Mucosa of descending colon (tissue), 3 donors: Measurements from ENCODE around the gene IYD. TPM values are rescaled to one million over a fixed set of nuclear protein-coding genes. Genes with fewer than 3 reads are reported as not detected.

Experiments
- ATAC-seq: fragments of 200-7000 bp; cut with Tn5 transposase; one replicate; pipeline ENCODE4 v1.9.1; 2020; ENCODE audit warnings: mild to moderate bottlenecking, moderate library complexity
- DNase-seq, 3 donors: peaks; one replicate each; pipeline ENCODE4 v3.0.0-alpha.2; 2020
- H3K36me3 ChIP-seq: fragments of 200-600 bp; one replicate; pipeline ENCODE4 v1.8.0; 2021; ENCODE audit warnings: low read depth, mild to moderate bottlenecking
- H3K4me1 ChIP-seq: fragments of 200-600 bp; one replicate; pipeline ENCODE4 v1.8.0; 2021; ENCODE audit warnings: low read depth, mild to moderate bottlenecking
- H3K4me3 ChIP-seq: fragments of 200-600 bp; one replicate; pipeline ENCODE4 v1.8.0; 2021; ENCODE audit warnings: mild to moderate bottlenecking
- H3K9me3 ChIP-seq: fragments of 200-600 bp; one replicate; pipeline ENCODE4 v1.8.0; 2021; ENCODE audit warnings: mild to moderate bottlenecking
- intact Hi-C, 2 donors: fragments of 100-400 bp; cut with DNase I in 1 of 2; cut with micrococcal nuclease in 1 of 2; formaldehyde crosslinking; loops; one replicate each; pipeline versions ENCODE4 v1.11.0 to v1.11.1; 2022; cut with DNase I, micrococcal nuclease
- total RNA-seq, 3 donors: library from RNA; stranded (reverse); fragmentation: NEBNext Ultra II Directional in 2 of 3; extraction: Animal tissue kit (Norgen Biotek cat#: 25700) in 2 of 3; gene quantifications; one replicate each; pipeline versions ENCODE4 v1.2.1 to v1.2.4, GENCODE V29; 2021 to 2023
- TF ChIP-seq, protein P1 (sequence below): fragments of 200-600 bp; IDR thresholded peaks from one replicate; pipeline ENCODE4 v1.8.0; 2022; ENCODE audit warnings: antibody characterized with exemption, mild to moderate bottlenecking
- donor health status: DM: no; HTN: no; CAD: no; lungs with moderate emphysema.
- donor health status: DM: no; HTN: no; CAD: no.
- donor health status: DM: no; HTN: yes; CAD: no.

IYD gene
- total RNA-seq, 3 donors from 2014 or later: 7.5 to 25.3 (median 15.3) TPM

DNA sequence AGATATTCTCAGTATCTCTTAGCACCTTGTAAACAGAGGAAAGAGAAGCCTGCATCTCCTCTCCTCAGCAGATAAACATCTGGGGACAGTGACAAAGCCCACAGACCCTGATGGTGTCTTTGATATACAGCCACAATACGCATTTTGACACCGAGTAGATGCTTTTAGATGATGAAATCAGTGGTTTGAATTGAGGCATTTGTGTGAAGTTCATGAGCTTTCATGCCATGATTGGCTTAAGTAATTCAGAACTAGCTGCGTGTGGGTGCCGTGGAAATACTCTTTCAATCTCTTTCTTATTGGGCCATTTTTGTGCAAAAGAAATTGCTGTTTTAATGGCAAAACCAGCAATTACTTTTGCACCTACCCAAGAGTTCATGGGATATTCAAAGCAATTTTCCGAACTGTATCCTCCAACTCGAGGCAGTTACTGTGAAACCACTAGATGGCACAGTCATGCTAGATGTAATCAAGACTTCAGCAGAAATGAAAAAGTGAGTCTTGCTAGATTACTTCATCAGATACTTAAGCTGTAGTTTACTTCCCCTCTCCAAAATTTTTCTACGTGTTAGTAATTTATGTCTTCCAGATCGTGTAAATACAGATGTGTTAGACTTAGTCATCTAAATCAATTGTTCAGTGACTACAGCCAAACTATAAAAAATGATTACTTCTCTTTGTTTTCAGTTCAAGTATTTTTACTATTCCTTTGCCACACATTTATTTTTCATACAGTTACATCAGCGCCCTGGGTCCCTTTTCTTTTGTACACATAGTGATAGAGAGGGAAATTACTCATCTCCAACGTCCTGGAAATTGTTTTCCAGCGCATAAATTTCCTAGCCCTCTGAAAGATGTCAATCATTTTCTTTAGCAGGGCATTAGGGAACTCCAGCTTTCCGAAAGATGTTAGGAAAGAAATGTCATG, 49.4 kb downstream of the IYD start:
- peak; percentile 88 for ATAC-seq
- DNase-seq: peak in 1 of 3 donors; percentile 65
- no peaks in the 10 kb centered on the region for H3K36me3 ChIP-seq
- H3K4me3 ChIP-seq: no peak overlapping the region
- intact Hi-C loops: loop anchor here in 1 of 2 donors (2.0 kb wide), 1 partner anchor 397 kb away; no protein-coding TSS in a partner anchor
- peaks cover 11% of the 10 kb centered on the region for H3K4me1 ChIP-seq
- TF ChIP-seq, protein P1, sequence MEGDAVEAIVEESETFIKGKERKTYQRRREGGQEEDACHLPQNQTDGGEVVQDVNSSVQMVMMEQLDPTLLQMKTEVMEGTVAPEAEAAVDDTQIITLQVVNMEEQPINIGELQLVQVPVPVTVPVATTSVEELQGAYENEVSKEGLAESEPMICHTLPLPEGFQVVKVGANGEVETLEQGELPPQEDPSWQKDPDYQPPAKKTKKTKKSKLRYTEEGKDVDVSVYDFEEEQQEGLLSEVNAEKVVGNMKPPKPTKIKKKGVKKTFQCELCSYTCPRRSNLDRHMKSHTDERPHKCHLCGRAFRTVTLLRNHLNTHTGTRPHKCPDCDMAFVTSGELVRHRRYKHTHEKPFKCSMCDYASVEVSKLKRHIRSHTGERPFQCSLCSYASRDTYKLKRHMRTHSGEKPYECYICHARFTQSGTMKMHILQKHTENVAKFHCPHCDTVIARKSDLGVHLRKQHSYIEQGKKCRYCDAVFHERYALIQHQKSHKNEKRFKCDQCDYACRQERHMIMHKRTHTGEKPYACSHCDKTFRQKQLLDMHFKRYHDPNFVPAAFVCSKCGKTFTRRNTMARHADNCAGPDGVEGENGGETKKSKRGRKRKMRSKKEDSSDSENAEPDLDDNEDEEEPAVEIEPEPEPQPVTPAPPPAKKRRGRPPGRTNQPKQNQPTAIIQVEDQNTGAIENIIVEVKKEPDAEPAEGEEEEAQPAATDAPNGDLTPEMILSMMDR: peak; percentile 59
- no peaks in the 10 kb centered on the region for H3K9me3 ChIP-seq

DNA sequence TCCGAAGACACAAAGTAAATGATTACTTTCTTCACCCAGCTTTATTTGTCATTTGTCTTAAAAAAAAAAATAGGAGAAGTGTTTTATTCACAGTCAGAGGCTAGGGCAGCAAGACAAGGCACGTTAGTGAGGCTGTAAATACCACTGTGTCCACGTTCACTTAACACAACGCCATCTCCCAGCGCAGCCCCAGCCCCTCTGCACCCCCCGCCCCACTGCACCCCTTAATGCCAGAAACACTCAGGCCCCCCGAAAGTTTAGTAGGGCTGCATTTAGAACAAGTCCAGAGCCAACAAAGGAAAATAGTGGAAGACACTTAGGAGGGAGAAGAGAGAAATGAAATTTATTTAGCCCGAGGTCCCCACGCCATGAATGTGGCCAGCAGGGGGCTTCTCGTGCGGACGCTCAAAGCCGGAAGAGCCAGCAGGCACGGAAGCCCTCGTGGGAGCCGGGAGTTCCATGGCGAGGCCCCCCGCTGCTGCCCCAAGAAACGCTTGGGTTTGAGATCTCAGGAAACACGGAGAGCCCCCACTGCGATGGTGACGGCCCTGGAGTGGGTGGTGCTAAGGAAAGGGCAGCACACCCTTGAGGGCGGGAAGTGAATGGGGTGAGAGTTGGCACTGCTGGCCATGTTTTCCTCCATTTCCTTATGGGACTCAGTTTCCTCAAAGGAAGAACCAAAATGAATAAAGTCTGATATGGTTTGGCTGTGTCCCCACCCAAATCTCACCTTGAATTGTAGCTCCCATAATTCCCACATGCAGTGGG, 50.2 kb downstream of the IYD start:
- H3K36me3 ChIP-seq: no peaks in the 10 kb centered on the region
- peak; percentile 88 for ATAC-seq
- intact Hi-C loops: loop anchor here in 1 of 2 donors (2.0 kb wide), 1 partner anchor 396 kb away; no protein-coding TSS in a partner anchor
- H3K9me3 ChIP-seq: no peaks in the 10 kb centered on the region
- H3K4me3 ChIP-seq: no peak overlapping the region
- peaks cover 11% of the 10 kb centered on the region for H3K4me1 ChIP-seq
- DNase-seq: peak; percentile 72 to 90 (median 82)
- TF ChIP-seq, protein P1: peak; percentile 51

DNA sequence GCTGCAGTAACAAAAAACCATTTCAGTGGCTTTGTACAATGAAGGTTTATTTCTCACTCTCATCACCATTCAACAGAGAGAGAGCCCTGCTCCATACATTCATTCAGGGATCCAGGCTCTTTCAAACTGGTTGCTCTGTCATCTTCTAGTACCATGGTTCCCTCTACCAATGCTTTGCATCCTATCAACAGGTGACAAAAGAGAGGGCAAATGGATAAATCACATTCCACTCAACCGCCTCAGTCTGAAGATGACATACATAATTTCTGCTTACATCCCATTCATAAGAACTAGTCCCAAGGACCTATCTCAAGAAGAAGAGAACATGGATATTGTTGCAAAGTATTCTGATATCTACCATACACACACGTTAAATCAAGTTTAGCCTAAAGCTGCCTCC, 51.6 kb downstream of the IYD start:
- H3K9me3 ChIP-seq: no peaks in the 10 kb centered on the region
- intact Hi-C loops: loop anchor here in 1 of 2 donors (5.0 kb wide), 1 partner anchor 392 kb away; no protein-coding TSS in a partner anchor
- ATAC-seq (no peak), DNase-seq (no peak)
- no peaks in the 10 kb centered on the region for H3K36me3 ChIP-seq
- no peak overlapping the region for H3K4me3 ChIP-seq
- H3K4me1 ChIP-seq: peaks cover 11% of the 10 kb centered on the region
- TF ChIP-seq, protein P1: no peak

DNA sequence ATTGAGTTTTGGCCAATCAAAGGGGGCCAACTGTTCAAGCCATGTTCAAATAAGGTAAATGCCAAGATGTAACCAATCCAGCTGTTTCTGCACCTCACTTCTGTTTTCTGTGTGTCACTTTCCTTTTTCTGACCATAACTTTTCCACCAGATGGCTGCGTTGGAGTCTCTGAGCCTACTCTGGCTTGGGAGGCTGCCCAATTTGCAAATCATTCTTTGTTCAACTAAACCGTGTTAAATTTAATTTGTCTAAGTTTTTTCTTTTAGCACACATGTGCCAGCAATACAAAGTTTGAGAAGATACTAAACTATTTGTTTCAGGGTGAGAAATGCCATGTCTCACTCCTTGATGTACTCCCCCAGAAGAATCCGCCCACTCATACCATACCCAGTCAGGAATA, 52.1 kb downstream of the IYD start:
- Histone ChIP-seq H3K4me1 (peaks cover 11% of the 10 kb centered on the region), H3K4me3 (no peak overlapping the region), H3K9me3 (no peaks in the 10 kb centered on the region), H3K36me3 (no peaks in the 10 kb centered on the region)
- TF ChIP-seq, protein P1: no peak
- no peak for DNase-seq
- intact Hi-C loops: loop anchor here in 1 of 2 donors (5.0 kb wide), 1 partner anchor 391 kb away; no protein-coding TSS in a partner anchor
- no peak for ATAC-seq

DNA sequence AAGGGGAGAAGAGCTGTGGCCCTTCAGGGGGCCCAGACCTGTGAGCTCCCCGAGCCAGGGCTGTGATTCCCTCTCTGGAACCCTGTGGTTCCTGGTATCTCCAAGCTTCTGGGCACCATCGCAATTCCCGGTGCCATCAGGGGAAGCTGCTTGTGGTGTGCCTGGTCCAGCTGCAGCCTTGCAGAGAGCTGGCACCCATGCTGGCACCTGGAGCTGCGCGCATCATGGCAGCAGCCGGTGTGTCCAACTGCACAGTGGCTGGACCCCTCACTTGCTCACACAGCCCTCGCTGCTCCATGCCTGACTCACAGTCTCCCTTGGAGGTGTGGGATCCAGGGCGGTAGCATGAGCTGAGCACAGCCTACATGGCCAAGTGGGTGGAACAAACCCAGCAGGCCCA, 56.7 kb downstream of the IYD start:
- TF ChIP-seq, protein P1: no peak
- Histone ChIP-seq H3K4me1 (no peaks in the 10 kb centered on the region), H3K9me3 (no peaks in the 10 kb centered on the region), H3K36me3 (no peaks in the 10 kb centered on the region), H3K4me3 (no peak overlapping the region)
- DNase-seq: no peak
- no peak for ATAC-seq
- intact Hi-C loops: no loop called here
